ENCODE data around the gene DENND4A.

DNA sequence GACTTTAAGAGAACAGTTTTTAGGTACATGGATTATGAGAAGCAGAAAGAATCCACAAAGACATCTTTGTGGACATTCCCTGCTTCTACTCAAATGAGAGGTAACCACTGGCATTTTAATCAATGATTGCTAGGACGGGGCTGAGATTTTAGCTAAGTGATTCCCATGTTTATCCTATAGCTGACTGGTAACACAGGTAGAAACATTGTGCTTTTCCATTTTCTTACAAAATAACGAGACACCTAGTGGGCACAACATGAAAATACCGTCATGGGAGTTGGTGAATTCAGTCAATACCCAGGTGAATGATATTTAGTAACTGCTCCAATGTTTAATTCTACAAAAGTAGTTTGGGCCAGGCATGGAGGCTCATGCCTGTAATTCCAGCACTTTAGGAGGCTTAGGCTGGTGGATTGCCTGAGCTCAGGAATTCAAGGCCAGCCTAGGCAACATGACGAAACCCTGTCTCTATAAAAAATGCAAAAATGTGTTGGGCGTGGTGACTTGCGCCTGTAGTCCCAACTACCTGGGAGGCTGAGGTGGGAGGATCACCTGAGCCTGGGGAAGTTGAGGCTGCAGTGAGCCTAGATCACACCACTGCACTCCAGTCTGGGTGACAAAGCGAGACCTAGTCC lies 37.2 kb upstream of the DENND4A start:
- TF ChIP-seq, protein P1, sequence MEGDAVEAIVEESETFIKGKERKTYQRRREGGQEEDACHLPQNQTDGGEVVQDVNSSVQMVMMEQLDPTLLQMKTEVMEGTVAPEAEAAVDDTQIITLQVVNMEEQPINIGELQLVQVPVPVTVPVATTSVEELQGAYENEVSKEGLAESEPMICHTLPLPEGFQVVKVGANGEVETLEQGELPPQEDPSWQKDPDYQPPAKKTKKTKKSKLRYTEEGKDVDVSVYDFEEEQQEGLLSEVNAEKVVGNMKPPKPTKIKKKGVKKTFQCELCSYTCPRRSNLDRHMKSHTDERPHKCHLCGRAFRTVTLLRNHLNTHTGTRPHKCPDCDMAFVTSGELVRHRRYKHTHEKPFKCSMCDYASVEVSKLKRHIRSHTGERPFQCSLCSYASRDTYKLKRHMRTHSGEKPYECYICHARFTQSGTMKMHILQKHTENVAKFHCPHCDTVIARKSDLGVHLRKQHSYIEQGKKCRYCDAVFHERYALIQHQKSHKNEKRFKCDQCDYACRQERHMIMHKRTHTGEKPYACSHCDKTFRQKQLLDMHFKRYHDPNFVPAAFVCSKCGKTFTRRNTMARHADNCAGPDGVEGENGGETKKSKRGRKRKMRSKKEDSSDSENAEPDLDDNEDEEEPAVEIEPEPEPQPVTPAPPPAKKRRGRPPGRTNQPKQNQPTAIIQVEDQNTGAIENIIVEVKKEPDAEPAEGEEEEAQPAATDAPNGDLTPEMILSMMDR (IDR thresholded peaks at IDR 0.05), result no peak
- no peak for TF ChIP-seq POLR2A (IDR thresholded peaks at IDR 0.05)

Data from lower leg skin (tissue), 3 donors.